GM19351 (cell line): ENCODE data around the gene DTNA.

Source experiments
- ATAC-seq: cut with Tn5 transposase; IDR thresholded peaks from one replicate; pipeline ENCODE4 v1.9.1; 2021; ENCODE audit warnings: mild to moderate bottlenecking, moderate library complexity; ENCODE audit not compliant: unreplicated experiment

Gene DTNA

GRCh38 chr18:34847408-34847807, 137.3 kb downstream of the DTNA start:
- ATAC-seq = no peak

- ATAC-seq = no peak
Measured at GRCh38 chr18:34848156-34848555, 138.1 kb downstream of the DTNA start.

- ATAC-seq = no peak
Measured at GRCh38 chr18:34848695-34849094, 138.6 kb downstream of the DTNA start.

DNA sequence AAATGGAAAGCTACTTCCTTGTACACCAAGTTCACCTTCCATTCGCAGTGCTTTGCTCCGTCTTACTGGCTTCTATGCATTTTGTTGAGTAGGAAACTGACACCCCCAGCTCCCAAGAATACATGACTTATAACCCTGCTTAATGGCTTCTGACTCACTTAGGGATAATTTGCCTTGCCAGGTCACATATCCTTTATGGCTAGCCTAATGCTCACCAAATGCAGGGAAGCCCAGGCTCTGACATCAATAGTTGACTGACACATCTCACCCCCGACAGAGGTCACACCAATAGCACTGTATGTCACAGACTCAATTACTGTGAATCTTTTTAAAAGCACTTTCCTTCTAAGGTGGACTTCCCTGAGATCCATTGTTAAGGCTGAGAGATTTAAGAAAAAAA, 147.2 kb downstream of the DTNA start:
- ATAC-seq = no peak

GRCh38 chr18:34858188-34858587, 148.1 kb downstream of the DTNA start:
- no peak for ATAC-seq

GRCh38 chr18:34859496-34859895, 149.4 kb downstream of the DTNA start:
- ATAC-seq = no peak

GRCh38 chr18:34862561-34862960, 152.5 kb downstream of the DTNA start:
- ATAC-seq = no peak

GRCh38 chr18:34863702-34864101, 153.6 kb downstream of the DTNA start:
- no peak for ATAC-seq

- no peak for ATAC-seq
Measured at GRCh38 chr18:34864836-34865497, 154.9 kb downstream of the DTNA start.

DNA sequence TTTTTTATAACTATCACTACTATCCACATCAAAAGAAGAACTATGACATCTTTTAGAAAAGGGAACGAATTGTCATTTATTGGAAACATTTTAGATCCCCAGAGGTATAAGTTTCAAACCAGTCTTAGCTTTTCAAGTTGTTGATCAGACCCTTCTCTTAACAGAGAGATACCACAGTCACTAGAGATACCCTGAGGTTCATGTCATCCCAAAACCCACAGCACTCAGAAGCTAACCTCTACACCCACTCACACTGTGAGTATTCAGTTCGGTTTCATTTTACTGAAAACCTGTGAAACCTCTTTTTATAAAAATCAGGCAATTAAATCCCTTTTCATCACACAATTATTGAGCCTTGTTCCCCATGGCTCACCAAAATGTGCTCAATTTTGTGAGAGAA, 156.2 kb downstream of the DTNA start:
- peak; percentile 59 for ATAC-seq

DNA sequence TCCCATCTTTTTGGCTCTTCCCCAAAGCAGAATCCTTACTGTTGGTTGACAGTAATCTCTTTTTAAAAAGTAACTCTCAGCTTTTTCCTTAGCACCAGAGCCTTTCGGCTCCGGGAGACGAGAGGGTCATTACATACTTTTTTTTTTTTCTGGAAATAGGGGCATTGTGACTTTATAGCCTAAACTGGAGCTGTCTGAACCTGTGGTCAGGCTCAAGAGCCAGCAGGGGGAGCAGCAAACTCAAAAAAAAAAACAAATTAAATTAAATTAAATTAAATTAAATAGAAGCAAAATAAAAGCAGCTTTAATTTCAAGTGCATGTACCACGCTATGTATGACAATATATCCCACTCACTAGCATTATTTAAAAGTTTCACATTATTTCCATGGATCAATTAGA, 156.6 kb downstream of the DTNA start:
- no peak for ATAC-seq

- no peak for ATAC-seq
Measured at GRCh38 chr18:34867520-34867919, 157.4 kb downstream of the DTNA start.

DNA sequence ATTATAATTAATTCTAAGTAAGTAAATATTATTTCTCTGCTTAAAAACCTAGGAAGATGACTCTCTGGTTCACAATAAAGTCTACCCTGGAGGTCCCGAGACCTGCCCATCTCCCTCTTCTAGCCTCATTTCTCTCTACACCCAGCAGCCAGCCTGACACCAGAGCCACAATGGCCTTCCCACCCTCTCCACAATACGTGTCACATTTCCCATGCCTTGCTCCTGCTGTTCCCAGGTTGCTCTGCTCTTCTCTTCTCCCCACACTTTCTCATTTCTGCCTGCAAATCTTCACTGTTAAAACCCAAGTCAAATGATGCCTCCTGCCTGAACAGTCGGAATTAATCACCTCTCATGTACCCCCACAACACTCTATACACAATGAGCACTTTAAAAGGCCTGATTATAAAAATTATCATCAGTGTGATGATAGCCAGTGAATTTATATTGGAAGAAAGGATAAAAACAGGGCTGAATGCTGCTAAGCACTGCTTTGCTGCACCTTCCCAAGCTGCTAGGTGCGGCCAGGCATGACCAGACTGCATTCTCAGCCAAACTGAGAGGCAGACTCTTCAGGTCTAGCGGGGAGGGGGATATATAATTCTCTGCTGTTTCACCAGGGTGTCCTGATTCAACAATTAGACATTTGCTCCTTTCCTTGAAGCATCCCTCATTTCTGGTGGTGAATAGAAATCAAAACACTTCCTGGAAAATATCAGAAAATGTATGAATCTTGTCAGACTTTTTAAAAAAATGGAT, 160.6 kb downstream of the DTNA start:
- ATAC-seq = no peak

GRCh38 chr18:34871435-34871834, 161.3 kb downstream of the DTNA start:
- ATAC-seq = no peak

- no peak for ATAC-seq
Measured at GRCh38 chr18:34872066-34872465, 162.0 kb downstream of the DTNA start.

DNA sequence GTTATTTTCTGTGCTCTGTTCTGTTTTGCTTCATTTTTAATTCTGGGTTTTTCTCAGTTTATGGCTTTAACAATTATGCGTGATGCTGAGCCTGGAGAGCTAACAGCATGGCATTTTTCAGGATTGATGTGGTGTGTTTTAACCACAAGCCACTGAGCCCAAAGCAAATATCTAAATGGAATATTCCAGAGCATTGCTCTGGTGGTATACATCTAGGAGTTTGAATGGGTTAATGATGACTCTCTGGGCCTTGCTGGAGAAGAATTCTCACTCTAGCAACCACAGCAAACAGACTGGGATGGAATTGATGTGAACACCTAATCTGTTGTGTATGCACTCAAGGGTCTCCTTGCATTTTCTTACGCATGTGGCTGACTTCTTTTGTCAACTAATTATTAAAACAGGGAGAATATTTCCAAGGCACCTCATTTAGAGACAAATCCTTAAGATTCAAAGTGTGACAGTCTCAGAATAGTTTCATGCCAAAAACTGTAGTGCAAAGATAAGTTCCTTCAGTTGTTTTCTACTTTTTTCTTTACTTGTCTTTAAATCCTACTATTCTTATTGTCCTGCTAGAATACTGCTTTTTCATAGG, 164.0 kb downstream of the DTNA start:
- ATAC-seq = no peak

- ATAC-seq = no peak
Measured at GRCh38 chr18:34875150-34875549, 165.1 kb downstream of the DTNA start.

GRCh38 chr18:34880403-34880802, 170.3 kb downstream of the DTNA start:
- no peak for ATAC-seq

- no peak for ATAC-seq
Measured at GRCh38 chr18:34880882-34881834, 171.1 kb downstream of the DTNA start.

- no peak for ATAC-seq
Measured at GRCh38 chr18:34884436-34884835, 174.3 kb downstream of the DTNA start.

DNA sequence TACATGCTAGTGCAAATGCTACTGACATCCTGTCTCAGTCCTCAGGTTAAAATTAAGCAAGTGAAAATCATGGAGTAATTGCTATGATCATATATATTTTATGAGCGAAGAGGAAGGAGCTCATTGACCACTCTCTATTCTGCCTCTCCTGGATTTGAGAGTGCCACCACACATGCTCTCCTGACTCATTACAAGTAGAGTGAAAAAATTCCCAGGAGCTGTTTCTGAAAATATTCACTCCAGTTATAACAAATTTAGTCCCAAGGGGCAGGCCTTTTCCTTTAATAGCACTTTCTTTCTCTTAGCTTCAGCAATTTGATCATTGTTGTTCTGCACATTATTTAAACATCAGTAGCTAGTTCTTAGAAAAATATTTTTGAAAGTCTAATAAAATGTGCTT, 176.1 kb downstream of the DTNA start:
- ATAC-seq = no peak
